GM10266 (cell line): Measurements from ENCODE around the gene NRDC.

Source experiments
- DNase-seq: peaks from one replicate; pipeline ENCODE4 v3.0.0; 2012; ENCODE audit errors: extremely low spot score
- CTCF ChIP-seq: IDR thresholded peaks from 2 replicates; pipeline ENCODE4 v1.5.1; 2012; ENCODE audit warnings: mild to moderate bottlenecking, low read depth; ENCODE audit not compliant: control insufficient read depth, insufficient read depth; ENCODE audit errors: missing control alignments

NRDC gene

GRCh38 chr1:51740652-51741051 lies 137.9 kb downstream of the NRDC start:
- no peak for TF ChIP-seq CTCF
- DNase-seq, result no peak
